ENCODE measurements around the gene TMEM203.

Gene TMEM203

DNA sequence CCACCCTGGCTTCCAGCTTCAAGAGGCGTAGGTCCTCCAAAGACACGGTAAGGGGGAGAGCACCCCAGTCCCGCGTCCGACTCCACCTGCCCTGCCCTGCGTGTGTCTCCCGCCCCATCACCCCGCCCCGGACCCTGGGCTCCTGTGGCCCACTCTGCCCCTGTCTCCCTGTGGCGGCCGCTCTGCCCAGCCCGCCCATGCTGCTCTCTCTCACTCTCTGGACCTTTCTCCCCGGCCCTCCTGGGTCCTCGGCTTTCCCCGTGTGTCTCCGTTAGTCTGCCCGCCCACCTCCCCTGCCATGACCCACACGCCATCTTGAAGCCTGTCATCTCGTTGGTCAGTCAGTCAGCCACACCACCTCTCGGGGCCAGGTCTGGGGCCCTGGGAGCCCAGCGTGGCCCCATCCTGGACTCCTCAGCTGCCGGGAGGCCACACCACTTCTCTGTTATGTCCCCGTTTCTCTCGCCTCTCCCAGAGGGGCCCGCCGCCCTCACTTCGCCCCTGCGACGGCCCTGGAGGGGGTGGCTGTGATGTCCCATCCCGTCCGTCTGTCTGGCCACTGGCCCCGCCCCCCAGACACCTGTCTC lies 40.1 kb downstream of the TMEM203 start:
- DNase-seq (no peak), ATAC-seq (no peak)
- no peak overlapping the region for H3K27ac Mint-ChIP-seq
- H3K27me3 Mint-ChIP-seq = peaks cover 80% of the 10 kb centered on the region
- no peaks in the 10 kb centered on the region for H3K9me3 Mint-ChIP-seq
- H3K4me1 Mint-ChIP-seq = peaks cover 13% of the 10 kb centered on the region
- H3K4me3 Mint-ChIP-seq = no peak overlapping the region

DNA sequence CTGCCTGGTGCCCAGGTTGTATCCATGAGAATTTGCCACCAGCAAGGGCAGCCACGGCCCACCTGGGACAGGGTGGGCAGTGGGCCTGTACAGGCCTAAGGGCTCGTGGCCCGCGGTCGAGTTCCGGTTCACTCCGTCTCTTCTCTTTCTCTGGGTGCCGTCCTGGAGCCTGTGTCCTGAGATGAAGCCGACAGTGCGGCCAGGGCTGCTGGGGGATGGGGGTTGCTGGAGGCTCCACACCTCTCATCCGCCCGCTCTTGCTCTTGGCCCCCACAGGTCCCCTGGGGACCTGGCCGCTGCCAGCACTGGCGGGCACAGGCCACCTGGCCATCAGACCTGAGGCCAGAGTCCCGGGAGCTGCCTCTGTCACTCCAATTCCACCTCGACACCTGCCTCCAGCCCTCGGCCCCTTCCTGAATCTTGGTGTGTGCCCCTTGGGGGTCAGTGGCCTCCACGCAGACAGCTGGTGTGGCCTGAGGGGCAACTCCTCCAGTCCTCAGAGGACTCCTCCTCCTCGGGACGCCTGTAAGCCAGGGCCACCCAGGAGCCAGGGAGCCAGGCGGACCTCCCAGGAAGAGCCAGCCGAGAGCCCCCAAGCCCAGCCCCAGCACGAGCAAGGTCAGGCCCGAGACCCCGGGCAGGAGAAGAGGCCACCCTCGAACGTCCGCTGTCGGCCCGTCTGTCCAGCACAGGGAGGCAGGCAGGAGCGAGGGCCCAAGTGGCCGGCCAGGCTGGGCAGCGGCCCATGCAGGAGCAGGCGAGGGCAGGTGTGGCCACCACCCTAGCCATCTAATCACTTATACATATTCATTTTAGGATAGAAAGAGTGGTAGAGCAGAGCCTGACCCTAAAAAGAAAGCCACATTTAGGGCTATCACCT lies 40.8 kb downstream of the TMEM203 start:
- H3K4me1 Mint-ChIP-seq = peaks cover 13% of the 10 kb centered on the region
- no peak for DNase-seq
- H3K4me3 Mint-ChIP-seq = no peak overlapping the region
- H3K9me3 Mint-ChIP-seq = no peaks in the 10 kb centered on the region
- H3K27me3 Mint-ChIP-seq = peaks cover 81% of the 10 kb centered on the region
- no peak for ATAC-seq
- H3K27ac Mint-ChIP-seq = no peak overlapping the region

DNA sequence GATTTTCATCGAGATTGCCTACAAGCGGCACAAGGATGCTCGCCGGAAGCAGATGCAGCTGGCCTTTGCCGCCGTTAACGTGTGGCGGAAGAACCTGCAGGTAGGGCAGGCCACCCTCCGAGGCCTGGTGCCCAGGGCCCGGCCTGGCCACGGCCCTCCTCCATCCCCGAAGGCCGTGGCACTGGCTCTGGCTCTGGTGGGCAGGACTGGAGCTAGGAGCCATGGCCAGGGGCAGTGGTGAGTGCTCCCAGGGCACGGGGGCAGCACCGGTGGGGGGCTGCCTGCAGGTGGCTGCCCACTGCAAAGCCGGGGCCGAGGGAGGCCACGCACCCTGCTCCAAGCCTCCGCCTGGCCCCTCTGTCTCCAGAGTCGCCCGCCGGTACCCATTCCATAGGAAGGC lies 41.6 kb downstream of the TMEM203 start:
- Mint-ChIP-seq H3K9me3 (no peaks in the 10 kb centered on the region), H3K27me3 (peaks cover 83% of the 10 kb centered on the region), H3K27ac (no peak overlapping the region), H3K4me3 (peak overlapping the region in 1 of 2 donors; percentile 36), H3K4me1 (peaks cover 18% of the 10 kb centered on the region)
- no peak for ATAC-seq
- no peak for DNase-seq

DNA sequence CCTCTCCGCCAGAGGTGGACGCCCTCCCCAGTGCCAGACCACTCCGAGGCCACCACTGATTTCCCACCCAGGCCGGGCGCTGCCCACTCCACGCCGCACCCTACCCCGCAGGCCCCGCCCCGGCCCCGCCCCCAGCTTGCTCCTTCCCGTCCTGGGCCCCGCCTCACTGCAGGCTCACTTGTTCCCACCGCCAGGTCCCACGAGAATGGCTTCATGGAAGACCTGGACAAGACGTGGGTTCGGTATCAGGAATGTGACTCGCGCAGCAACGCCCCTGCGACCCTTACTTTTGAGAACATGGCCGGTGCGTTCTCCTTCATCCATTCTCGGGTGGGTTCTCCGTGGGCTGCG lies 42.1 kb downstream of the TMEM203 start:
- Mint-ChIP-seq H3K4me3 (peak overlapping the region; percentile 19 to 36), H3K4me1 (peaks cover 19% of the 10 kb centered on the region), H3K27ac (no peak overlapping the region), H3K9me3 (no peaks in the 10 kb centered on the region), H3K27me3 (peaks cover 83% of the 10 kb centered on the region)
- DNase-seq (no peak), ATAC-seq (no peak)

DNA sequence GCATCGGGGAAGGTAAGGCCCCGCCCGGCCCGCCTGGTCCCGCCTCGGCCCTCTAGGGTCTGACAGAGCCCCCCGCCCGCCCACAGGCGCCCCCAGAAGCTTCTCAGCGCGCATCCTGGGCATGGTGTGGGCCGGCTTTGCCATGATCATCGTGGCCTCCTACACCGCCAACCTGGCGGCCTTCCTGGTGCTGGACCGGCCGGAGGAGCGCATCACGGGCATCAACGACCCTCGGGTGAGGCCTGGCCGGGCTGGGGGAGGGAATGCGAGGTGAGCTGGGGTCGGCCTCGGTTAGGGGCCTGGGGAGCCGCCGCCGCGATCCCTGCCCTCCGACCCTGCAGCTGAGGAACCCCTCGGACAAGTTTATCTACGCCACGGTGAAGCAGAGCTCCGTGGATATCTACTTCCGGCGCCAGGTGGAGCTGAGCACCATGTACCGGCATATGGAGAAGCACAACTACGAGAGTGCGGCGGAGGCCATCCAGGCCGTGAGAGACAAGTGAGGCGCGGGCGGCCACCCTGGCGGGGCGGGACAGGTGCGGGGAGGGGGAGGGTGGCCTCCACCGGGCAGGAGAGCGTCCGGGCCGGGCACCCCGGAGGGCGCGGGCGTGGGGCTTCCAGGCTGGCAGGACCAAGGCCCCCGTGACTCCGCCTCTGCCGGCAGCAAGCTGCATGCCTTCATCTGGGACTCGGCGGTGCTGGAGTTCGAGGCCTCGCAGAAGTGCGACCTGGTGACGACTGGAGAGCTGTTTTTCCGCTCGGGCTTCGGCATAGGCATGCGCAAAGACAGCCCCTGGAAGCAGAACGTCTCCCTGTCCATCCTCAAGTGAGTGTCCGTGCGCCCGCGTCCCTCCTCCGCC lies 42.7 kb downstream of the TMEM203 start:
- no peak overlapping the region for H3K27ac Mint-ChIP-seq
- peak overlapping the region in 1 of 2 donors; percentile 36 for H3K4me3 Mint-ChIP-seq
- no peaks in the 10 kb centered on the region for H3K9me3 Mint-ChIP-seq
- ATAC-seq (no peak), DNase-seq (no peak)
- H3K4me1 Mint-ChIP-seq = peaks cover 25% of the 10 kb centered on the region
- peaks cover 87% of the 10 kb centered on the region for H3K27me3 Mint-ChIP-seq

DNA sequence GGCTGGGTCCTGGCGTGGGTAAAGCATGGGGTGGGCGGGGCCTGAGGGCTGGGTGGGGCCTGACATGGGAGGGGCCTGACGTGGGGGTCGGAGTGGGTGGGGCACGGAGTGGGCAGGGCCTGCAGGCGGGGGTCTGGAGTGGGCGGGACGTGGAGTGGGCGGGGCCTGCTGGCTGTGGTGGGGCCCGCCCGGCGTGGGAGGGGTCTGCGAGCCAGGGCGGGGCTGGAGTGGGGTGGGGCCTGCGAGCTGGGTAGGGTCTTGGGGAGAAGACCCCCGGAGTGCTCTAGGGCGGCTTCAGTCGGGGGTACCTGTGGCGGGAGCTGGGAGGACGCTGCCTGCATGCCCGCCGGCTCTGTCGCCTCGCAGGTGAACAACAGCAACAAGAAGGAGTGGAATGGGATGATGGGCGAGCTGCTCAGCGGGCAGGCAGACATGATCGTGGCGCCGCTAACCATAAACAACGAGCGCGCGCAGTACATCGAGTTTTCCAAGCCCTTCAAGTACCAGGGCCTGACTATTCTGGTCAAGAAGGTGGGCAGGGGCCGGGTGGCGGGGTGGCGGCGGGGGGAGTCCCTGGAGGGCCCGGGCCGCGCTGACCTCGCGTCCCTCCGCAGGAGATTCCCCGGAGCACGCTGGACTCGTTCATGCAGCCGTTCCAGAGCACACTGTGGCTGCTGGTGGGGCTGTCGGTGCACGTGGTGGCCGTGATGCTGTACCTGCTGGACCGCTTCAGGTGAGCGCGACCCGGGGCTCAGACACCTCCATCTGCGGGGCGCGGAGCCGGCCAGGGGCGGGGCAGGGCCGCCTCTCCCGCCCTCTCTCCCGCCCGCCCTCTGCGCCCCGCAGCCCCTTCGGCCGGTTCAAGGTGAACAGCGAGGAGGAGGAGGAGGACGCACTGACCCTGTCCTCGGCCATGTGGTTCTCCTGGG lies 43.6 kb downstream of the TMEM203 start:
- Mint-ChIP-seq H3K4me1 (peaks cover 33% of the 10 kb centered on the region), H3K27me3 (peaks cover 93% of the 10 kb centered on the region), H3K27ac (no peak overlapping the region), H3K9me3 (no peaks in the 10 kb centered on the region), H3K4me3 (peak overlapping the region; percentile 33 to 35)
- ATAC-seq (no peak), DNase-seq (no peak)

DNA sequence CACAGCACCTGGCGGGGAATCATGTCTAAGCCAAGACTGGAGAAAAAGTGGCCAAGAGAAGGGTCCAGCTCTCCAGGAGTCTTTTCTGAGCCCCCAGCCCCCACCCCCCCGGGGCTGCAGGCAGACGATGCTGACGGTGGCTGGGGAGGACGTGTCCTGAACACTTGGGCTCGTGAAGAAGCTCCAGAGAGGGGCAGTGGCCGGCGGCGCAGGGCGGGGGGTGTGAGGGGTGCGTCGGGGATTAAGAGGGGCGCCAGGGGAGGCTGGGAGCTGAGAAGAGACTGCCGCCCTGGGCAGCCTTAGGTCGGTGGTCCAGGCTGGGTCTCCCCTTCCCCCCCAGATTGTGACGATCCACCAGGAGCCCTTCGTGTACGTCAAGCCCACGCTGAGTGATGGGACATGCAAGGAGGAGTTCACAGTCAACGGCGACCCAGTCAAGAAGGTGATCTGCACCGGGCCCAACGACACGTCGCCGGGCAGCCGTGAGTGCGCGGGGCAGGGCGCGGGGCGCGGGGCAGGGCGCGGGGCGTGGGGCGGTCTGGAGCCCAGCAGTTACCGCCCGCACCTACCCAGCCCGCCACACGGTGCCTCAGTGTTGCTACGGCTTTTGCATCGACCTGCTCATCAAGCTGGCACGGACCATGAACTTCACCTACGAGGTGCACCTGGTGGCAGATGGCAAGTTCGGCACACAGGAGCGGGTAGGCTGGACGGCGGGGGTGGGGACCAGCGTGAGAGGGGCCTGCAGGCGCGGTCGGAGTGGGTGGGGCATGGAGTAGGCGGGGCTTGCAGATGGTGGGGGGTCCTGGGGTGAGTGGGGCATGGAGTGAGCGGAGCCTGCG lies 44.5 kb downstream of the TMEM203 start:
- no peak overlapping the region for H3K4me3 Mint-ChIP-seq
- H3K4me1 Mint-ChIP-seq = peaks cover 41% of the 10 kb centered on the region
- no peak for DNase-seq
- H3K27me3 Mint-ChIP-seq = peaks cover 93% of the 10 kb centered on the region
- no peak for ATAC-seq
- no peak overlapping the region for H3K27ac Mint-ChIP-seq
- H3K9me3 Mint-ChIP-seq = no peaks in the 10 kb centered on the region

DNA sequence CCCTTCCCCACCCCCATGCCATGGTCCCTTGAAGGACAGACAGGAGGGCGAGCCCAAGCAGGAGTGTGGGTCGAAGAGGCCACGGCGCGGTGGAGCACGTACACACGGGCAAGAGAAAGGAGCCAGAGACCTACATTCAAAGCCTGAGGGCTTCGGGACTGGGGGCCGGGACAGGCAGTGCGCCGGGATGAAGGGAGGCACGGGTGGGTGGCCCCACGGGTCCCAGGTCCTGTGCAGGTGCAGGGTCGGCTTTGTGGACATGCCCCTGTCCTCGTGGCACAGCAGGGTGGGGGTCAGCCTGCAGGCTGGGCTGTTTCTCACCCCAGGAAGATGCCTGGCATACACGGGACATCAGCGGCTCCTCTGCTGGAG lies 45.4 kb downstream of the TMEM203 start:
- DNase-seq (no peak), ATAC-seq (no peak)
- Mint-ChIP-seq H3K9me3 (no peaks in the 10 kb centered on the region), H3K4me3 (no peak overlapping the region), H3K27me3 (peaks cover 93% of the 10 kb centered on the region), H3K27ac (no peak overlapping the region), H3K4me1 (peaks cover 43% of the 10 kb centered on the region)

DNA sequence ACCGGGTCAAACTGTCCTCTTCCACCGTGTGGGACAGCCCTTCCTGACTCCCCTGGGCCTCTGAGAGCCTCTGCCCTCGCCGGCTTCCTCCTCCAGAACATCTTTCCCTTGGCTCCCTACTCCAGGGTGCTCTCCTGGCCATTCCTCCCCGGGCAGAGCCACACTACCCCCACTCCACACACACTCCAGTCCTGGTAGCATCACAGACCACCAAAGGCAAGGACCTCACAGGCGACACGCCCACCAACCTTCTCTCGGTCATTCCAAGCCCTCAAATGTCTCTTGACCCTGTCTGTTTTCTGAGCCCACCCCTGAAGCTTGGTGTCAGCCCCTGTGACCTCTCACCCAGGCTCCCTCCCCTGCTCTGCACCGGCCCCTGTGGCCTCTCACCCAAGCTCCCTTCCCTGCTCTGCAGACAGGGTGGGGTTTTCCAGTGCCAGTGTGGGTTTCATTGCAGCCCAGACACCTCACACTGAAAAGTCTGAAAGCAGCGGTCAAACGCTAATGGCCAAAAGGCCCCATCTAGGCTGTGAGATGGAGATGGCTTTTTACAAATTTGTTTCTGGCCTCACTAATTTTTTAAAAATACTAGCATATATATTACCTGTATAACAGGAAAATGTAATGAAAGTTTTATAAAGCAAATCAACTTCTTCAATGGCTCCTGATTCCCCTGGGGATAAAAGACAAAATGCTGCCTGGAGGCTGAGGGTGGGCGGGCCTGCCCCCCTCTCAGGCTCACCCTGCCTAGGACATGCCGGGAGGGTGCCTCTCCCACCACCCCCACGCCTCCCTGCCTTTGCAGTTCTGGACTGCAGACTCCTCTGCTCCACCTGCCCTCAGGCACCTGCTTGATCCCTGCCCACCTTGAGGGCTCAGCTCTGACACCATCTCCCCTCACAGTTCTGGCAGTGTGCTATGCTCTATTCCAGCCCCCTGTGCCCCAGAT lies 46.1 kb downstream of the TMEM203 start:
- ATAC-seq (no peak), DNase-seq (no peak)
- peaks cover 43% of the 10 kb centered on the region for H3K4me1 Mint-ChIP-seq
- H3K27ac Mint-ChIP-seq = no peak overlapping the region
- no peaks in the 10 kb centered on the region for H3K9me3 Mint-ChIP-seq
- H3K4me3 Mint-ChIP-seq = no peak overlapping the region
- peaks cover 92% of the 10 kb centered on the region for H3K27me3 Mint-ChIP-seq

DNA sequence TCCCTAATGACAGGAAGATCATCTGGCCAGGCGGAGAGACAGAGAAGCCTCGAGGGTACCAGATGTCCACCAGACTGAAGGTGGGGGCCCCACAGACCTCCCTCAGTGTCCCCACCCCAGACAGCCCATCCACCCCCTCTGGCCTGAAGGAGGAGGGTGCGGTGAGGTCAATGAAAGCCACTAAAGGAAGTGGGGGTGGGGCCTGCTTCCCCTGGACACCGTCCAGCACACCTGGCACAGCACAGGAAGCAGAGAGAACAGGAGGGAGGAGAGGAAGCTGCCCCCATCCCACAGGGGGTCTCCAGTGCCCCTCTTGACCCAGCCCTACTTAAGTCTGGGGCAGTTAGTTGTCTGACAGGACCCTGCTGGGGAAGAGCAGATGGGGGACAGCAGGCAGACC lies 46.8 kb downstream of the TMEM203 start:
- no peak for ATAC-seq

DNA sequence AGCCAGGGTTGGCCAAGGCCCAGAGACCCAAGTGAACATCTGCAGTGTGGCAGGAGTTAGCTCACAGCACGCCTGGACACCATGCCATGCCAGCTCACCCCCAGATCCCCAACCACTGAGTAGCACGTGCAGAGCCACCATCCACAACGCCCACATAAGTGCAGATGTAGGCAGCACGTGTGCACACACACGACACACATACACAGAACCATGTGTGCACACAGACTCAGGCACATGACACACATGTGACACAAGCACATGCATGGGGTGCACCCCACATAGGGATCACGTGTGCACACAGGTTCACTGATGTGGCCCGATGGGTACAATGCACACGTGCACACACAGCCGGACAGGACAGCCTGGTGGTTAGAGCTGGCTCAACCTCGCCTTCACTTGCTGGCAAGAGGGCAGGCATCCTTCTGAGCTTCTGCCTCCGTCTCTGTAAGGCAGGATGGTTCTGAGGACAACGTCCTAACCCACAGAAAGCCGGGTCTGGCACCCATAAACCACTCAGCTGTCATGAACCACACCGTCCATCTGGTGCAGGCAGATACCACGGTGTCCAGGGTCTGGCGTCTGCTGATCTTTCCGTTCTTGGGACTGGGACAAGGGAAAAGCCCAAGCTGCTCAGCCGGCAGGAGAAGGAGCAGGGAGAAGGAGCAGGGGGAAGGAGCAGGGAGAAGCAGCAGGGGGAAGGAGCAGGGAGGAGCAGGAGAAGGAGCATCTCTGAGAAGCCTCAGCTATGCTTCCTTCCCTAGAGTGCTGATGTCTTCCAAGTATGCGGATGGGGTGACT lies 47.6 kb downstream of the TMEM203 start:
- H3K27me3 Mint-ChIP-seq = peaks cover 78% of the 10 kb centered on the region
- DNase-seq (no peak), ATAC-seq (no peak)
- no peaks in the 10 kb centered on the region for H3K9me3 Mint-ChIP-seq
- peak overlapping the region in 1 of 2 donors; percentile 46 for H3K27ac Mint-ChIP-seq
- peak overlapping the region in 1 of 2 donors; percentile 46 for H3K4me3 Mint-ChIP-seq
- H3K4me1 Mint-ChIP-seq = peaks cover 43% of the 10 kb centered on the region

More for the DNA sequence above, 46.8 kb downstream of the TMEM203 start:
- no peak overlapping the region for H3K27ac Mint-ChIP-seq
- no peaks in the 10 kb centered on the region for H3K9me3 Mint-ChIP-seq
- H3K27me3 Mint-ChIP-seq = peaks cover 86% of the 10 kb centered on the region
- H3K4me3 Mint-ChIP-seq = no peak overlapping the region
- H3K4me1 Mint-ChIP-seq = peaks cover 43% of the 10 kb centered on the region
- no peak for DNase-seq

DNA sequence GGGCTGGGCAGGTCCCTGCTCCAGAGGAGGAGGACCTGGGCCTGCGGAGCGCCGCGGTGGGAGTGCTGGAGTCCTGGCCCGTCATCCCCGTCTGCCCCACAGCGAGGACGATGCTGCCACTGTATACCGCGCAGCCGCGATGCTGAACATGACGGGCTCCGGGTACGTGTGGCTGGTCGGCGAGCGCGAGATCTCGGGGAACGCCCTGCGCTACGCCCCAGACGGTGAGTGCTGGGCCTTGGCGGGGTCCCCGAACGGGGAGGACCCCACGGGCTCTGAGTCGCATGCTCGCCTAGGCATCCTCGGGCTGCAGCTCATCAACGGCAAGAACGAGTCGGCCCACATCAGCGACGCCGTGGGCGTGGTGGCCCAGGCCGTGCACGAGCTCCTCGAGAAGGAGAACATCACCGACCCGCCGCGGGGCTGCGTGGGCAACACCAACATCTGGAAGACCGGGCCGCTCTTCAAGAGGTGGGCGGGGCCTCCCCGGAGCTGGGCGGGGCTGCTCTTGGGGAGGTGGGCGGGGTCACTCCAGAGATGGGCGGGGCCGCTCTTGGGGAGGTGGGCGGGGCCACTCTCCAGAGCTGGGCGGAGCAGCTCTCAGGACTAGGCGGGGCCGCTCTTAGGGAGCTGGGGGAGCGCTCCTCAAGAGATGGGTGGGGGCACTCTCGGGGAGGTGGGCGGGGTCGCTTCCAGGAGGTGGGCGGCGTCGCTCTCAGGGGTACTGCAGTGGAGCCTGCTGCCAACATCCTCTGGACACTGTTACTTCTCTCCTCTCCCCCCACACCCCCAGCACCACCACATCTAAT lies 48.7 kb downstream of the TMEM203 start:
- Mint-ChIP-seq H3K9me3 (no peaks in the 10 kb centered on the region), H3K4me3 (peak overlapping the region; percentile 73 to 77), H3K27ac (no peak overlapping the region), H3K4me1 (peaks cover 44% of the 10 kb centered on the region), H3K27me3 (peaks cover 72% of the 10 kb centered on the region)
- peak; percentile 65 to 67 for DNase-seq
- peak; percentile 71 for ATAC-seq
